IPS-NIHi11 (cell line): ENCODE data around the gene CLCNKA.
"Not testable (repeated sequence)": the region's sequence is repeated elsewhere in the genome, so short reads cannot be mapped to it uniquely, and the experiment has no call there.

ENCODE experiments used
- DNase-seq: peaks from one replicate; pipeline ENCODE4 v3.0.0; 2012; ENCODE audit warnings: mixed read lengths, low spot score

The CLCNKA gene

DNA sequence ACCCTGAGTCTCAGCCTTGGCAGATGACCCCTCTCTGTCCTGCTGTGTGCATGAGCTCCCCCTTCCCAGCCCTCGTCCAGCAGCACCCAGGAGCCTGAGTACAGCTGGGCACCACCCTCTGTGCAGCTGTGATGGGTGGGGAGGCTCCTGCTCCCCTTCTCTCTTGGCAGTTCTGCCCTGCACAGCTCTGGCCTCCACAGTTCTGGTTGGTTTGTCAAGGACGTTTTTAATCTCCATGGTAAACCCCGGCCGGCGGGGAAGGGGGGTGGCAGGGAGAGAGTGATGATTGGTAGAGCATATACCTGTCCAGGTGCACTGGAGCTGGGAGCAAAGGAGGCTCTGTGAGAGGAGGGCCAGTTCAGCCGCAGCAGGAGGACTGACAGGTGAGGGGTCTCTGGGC lies at the start of gene CLCNKA:
Gene CLCNKA (plus strand): TSS at position 356 of the 400 bp plus-strand sequence. CDS start 584 bp downstream, outside the sequence.
- no peak for DNase-seq

DNA sequence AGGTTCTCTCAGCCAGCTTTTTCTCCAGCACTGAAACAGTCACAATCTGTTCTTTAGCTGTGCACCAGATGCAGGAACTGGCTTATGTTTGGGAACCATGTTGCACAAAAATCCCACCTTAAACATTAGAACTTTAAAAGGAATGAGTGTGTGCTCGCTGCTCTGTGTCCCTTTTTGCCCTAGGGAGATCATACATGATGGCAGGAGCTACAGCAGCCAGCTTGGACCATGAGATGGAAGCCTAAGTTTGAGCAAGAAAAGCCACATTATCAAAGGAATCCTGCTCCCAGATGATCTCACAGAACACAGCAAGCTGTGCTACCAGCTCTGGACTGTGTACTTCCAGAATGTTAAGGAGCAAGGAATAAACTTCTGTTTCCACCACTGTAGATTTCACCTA lies 49.4 kb upstream of the CLCNKA start:
- DNase-seq: no peak

GRCh38 chr1:15973772-15974171 lies 48.1 kb upstream of the CLCNKA start:
- no peak for DNase-seq

DNA sequence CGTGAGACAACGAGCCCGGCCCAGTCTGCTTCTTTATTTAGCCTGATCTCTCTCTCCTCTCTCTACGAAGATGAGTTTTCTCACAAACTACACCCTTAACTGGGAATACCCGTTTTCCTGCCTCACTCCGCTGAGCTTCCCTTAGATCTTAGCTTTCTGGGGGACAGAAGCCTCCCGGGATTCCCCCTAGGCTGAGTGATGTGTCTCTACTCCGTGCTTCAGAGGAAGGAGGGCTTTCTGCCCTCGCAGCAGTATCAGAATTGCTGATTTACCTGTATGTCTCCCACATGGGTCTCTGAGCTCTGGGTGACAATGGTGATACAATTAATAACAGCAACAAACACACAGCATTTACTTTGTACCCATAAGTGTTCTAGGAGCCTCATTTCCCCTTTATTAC lies 47.0 kb upstream of the CLCNKA start:
- no peak for DNase-seq

DNA sequence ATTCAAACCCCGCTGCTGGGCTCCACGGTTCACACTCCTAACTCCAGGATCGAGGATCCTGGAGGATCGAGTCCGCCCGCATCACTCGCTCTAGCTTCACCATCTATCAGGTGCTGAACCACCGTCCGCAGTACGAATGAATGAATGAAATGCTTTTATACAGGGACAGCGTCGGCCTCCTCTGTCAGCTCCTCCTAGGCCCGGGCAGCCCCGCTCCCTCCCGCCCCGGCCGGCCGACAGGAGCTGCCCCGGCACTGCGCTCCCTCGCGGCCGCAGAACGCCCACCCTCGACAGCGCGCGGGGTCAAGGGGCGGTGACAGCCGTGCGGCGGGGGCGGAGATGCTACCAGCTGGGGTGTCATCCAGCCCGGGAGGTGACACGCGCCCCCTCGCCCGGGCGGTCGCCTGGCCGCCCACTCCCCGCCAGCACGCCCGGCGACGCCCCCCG lies 46.5 kb upstream of the CLCNKA start:
- peak; percentile 89 for DNase-seq

GRCh38 chr1:15975805-15976680 lies 45.8 kb upstream of the CLCNKA start, which contains the start of gene ZBTB17:
TSS of gene ZBTB17 (minus strand) at chr1:15976101. CDS start at chr1:15948495, 27,606 bp downstream.
- DNase-seq: peak; percentile 96

DNA sequence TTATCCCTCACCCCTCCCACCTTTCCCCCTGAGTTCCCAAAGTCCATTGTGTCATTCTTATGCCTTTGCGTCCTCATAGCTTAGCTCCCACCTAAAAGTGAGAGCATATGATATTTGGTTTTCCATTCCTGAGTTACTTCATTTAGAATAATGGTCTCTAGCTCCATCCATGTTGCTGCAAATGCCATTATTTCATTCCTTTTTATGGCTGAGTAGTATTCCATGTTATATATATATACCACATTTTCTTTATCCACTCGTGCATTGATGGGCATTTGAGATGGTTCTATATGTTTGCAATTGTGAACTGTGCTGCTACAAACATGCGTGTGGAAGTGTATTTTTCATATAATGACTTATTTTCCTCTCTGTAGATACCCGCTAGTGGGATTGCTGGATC lies 43.9 kb upstream of the CLCNKA start:
- DNase-seq: not testable (repeated sequence)

GRCh38 chr1:15981679-15982078 lies 40.2 kb upstream of the CLCNKA start:
- no peak for DNase-seq

DNA sequence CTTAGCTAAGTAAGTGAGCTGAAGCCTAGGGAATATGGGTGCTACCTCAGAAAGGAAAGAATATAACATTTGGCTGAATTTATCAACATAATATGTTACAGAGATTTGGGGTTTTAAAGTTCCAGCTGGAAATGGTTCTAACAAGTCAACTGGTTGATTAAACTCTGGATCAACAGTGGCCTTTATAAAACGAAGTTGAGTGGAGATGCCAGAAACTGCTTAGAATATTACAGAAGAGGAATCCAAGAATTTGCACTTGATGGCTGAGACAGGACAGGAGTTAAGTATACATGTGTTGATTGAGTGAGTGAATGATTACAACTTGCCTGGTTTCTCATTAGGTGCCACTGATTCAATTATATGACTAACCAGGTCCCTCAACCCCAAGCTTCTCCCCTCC lies 38.6 kb upstream of the CLCNKA start:
- no peak for DNase-seq

DNA sequence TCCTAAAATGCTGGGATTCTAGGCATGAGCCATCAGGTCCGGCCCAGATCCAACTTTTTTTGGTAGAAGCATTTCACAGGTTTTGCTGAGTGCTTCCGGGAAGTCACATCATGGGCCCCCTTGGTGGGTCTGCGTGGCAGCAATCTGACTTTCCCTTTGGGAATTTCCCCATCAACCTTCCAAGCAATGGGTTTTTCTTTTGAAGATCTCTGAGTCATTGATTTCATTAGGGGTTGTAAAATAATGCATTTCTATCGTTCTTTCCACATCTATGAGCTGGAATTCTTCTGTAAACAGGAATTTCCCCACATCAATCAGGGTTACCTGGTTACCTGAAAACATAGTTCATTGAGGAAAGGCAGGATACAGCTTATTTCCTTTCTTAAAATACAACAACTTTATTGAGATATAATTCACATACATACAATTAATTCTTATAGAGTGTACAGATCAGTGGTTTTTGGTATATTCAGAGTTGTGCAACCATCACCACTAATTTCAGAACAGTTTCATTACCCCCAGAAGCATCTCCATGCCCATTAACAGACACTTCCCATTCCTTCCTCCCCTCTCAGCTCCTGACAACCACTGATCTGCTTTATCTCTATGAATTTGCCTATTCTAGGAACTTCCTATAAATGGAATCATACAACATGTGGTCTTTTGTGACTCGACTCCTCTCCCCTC lies 36.1 kb upstream of the CLCNKA start:
- no peak for DNase-seq

GRCh38 chr1:15988856-15989736 lies 32.7 kb upstream of the CLCNKA start:
- no peak for DNase-seq

DNA sequence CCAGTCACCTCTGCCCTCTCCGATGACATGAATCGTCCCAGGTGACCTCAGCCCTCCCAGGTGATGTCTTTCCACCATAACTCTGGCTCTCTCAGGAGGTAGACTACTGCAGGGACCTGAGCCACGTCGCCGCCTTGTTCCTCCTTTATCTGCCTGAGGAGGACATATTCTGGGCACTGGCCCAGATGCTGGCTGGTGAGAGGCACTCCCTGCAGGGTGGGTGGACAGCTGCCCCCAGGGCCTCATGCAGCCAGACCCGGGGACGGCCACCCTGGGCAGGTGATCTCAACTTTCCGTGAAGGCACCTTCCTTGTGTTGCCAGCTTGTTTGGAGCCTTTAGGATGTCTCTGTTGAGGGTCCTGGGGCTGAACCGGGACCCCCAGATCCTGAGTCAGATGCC lies 32.1 kb upstream of the CLCNKA start:
- no peak for DNase-seq

DNA sequence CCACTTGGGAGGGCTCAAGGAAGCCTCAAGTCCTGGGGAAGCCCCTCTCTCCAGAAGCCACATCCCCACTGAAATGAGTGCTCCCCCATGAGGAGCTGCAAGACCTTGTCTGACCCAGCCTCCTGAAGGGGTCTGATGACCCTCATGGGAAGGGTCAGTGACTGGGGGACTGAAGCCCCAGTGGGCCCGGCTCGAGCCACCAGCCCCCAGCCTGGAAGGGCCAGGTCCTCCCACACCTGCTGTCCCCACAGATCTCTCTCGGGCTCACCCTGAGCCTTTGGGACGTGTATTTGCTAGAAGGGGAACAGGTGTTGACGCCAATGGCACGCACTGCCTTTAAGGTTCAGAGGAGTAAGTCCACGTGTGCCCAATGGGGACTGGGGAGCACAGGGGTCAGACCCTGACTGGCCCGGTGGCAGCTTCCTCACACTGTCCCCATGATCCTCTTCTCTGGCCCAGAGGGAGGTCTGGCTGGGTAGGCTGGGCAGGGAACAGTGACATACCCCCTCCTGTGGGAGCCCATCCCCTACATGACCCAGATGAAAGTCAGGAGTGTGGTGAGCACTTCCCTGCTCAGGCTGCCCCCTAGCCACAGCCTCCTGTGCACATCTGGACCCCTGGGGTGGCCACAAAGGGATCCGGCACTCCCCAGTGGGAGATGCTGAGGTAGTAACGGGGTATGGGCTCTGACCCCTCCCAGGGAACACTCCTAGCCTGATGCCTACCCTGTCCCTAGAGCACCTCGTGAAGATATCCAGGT lies 30.2 kb upstream of the CLCNKA start:
- DNase-seq: no peak

GRCh38 chr1:15992187-15992553 lies 29.7 kb upstream of the CLCNKA start:
- no peak for DNase-seq

GRCh38 chr1:15992582-15993500 lies 29.0 kb upstream of the CLCNKA start:
- peak; percentile 3 for DNase-seq

GRCh38 chr1:15993666-15994065 lies 28.2 kb upstream of the CLCNKA start:
- DNase-seq: peak; percentile 5

DNA sequence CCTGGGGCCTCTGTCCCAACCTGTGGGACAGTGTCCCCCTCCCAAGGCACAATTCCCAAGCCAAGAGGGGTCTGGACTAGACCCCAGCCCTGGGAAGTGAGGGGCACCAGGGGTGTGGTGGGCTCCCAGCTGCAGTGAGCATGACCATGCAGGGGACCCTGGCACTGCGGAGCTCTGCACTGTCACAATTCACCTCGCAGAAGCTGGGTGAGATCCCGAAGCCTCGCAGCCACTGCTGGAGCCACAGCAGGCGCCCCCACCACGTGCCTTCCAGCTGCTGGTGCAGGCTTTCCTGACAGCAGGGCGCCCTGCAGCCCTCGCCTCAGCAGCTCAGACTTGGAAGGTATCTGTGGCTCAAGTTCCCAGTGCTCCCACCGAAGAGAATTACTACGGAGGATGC lies 27.8 kb upstream of the CLCNKA start:
- peak; percentile 10 for DNase-seq

GRCh38 chr1:15994590-15995351 lies 27.1 kb upstream of the CLCNKA start:
- DNase-seq: peak; percentile 66

GRCh38 chr1:15997076-15997585 lies 24.7 kb upstream of the CLCNKA start:
- peak; percentile 4 for DNase-seq
